IMR-90 (cell line): ENCODE results near the gene KRT39. TPM values are rescaled to one million over a fixed set of nuclear protein-coding genes. Genes with fewer than 3 reads are reported as not detected.

Experiments used
- ATAC-seq: fragments of 200-7000 bp; cut with Tn5 transposase; 2 replicates; pipeline ENCODE4 v1.9.1; 2020; ENCODE audit warnings: low read depth, mild to moderate bottlenecking, moderate library complexity
- BruUV-seq: library from RNA; stranded (reverse); fragments of 400-500 nt; replicated peaks from 2 replicates; lab custom pipeline; 2021; lab: Mats Ljungman, UMichigan
- CTCF ChIA-PET: fragments of 300-600 bp; formaldehyde crosslinking; extraction: SDS; loops from one replicate; lab custom pipeline; 2021; ENCODE audit warnings: antibody characterized with exemption; lab: Yijun Ruan, JAX
- POLR2A ChIA-PET: fragments of 300-600 bp; sonication (Branson Sonifier 250); formaldehyde crosslinking; loops from one replicate; lab custom pipeline; 2022; ENCODE audit warnings: antibody characterized with exemption; ENCODE audit not compliant: unreplicated experiment; lab: Charles Lee
- DNase-seq: peaks from one replicate; pipeline ENCODE4 v3.0.0; 2013
- H2AFZ ChIP-seq: replicated peaks from 2 replicates; pipeline ENCODE3; 2013; ENCODE audit warnings: low read length, mild to moderate bottlenecking; ENCODE audit not compliant: poor library complexity
- H2AK5ac ChIP-seq: 2 replicates; pipeline ENCODE4 v1.6.1; 2013; ENCODE audit warnings: low read depth, low read length, inconsistent platforms
- H2AK9ac ChIP-seq: replicated peaks from 2 replicates; pipeline ENCODE3; 2013; ENCODE audit warnings: mild to moderate bottlenecking, low read depth, low read length, moderate library complexity; ENCODE audit not compliant: poor library complexity
- H2BK120ac ChIP-seq: 2 replicates; pipeline ENCODE4 v1.6.1; 2013; ENCODE audit warnings: low read depth, low read length, inconsistent platforms
- H2BK15ac ChIP-seq: 3 replicates; pipeline ENCODE4 v1.6.1; 2013; ENCODE audit warnings: low read depth, low read length, inconsistent platforms
- H2BK20ac ChIP-seq: 2 replicates; pipeline ENCODE4 v1.6.1; 2013; ENCODE audit warnings: low read depth, mild to moderate bottlenecking, inconsistent platforms, low read length, moderate library complexity
- H2BK5ac ChIP-seq: 2 replicates; pipeline ENCODE4 v1.6.1; 2013; ENCODE audit warnings: mild to moderate bottlenecking, low read depth, low read length, inconsistent platforms; ENCODE audit not compliant: poor library complexity, severe bottlenecking
- H3K14ac ChIP-seq: replicated peaks from 2 replicates; pipeline ENCODE4 v1.6.1; 2013; ENCODE audit warnings: low read depth, low read length, inconsistent platforms
- H3K18ac ChIP-seq: 2 replicates; pipeline ENCODE4 v1.6.1; 2013; ENCODE audit warnings: low read depth, low read length, control low read depth
- H3K23ac ChIP-seq: 2 replicates; pipeline ENCODE4 v1.6.1; 2013; ENCODE audit warnings: low read depth, low read length, inconsistent platforms
- H3K27ac ChIP-seq: 2 replicates; pipeline ENCODE4 v1.5.1; 2013; ENCODE audit warnings: mild to moderate bottlenecking, control low read depth, low read length; ENCODE audit not compliant: insufficient read depth
- H3K27me3 ChIP-seq: 2 replicates; pipeline ENCODE4 v1.6.1; 2013; ENCODE audit warnings: low read length; ENCODE audit not compliant: control insufficient read depth, insufficient read depth
- H3K36me3 ChIP-seq: 2 replicates; pipeline ENCODE4 v1.6.1; 2013; ENCODE audit warnings: low read length, mixed read lengths; ENCODE audit not compliant: control insufficient read depth, insufficient read depth
- H3K4ac ChIP-seq: 2 replicates; pipeline ENCODE4 v1.6.1; 2013; ENCODE audit warnings: low read depth, low read length, inconsistent platforms
- H3K4me1 ChIP-seq: 2 replicates; pipeline ENCODE4 v1.6.1; 2013; ENCODE audit warnings: low read length, mixed read lengths; ENCODE audit not compliant: control insufficient read depth, insufficient read depth
- H3K4me2 ChIP-seq: 2 replicates; pipeline ENCODE4 v1.6.1; 2013; ENCODE audit warnings: low read depth, mild to moderate bottlenecking, control low read depth, low read length, moderate library complexity
- H3K4me3 ChIP-seq: 2 replicates; pipeline ENCODE4 v1.5.1; 2013; ENCODE audit warnings: low read depth, mild to moderate bottlenecking, control low read depth, low read length, moderate library complexity; ENCODE audit not compliant: insufficient read depth
- H3K56ac ChIP-seq: 2 replicates; pipeline ENCODE4 v1.6.1; 2013; ENCODE audit warnings: low read length, inconsistent platforms; ENCODE audit not compliant: insufficient read depth; ENCODE audit errors: extremely low read depth
- H3K79me1 ChIP-seq, 2 experiments: 2 replicates each; pipeline ENCODE4 v1.6.1; 2013; ENCODE audit warnings: low read length in 2 of 2, inconsistent platforms in 1 of 2, low read depth in 1 of 2
- H3K9ac ChIP-seq: 2 replicates; pipeline ENCODE4 v1.6.1; 2013; ENCODE audit warnings: low read depth, low read length, control low read depth
- H3K9me1 ChIP-seq: 2 replicates; pipeline ENCODE4 v1.6.1; 2013; ENCODE audit warnings: low read length, inconsistent platforms; ENCODE audit not compliant: insufficient read depth
- H3K9me3 ChIP-seq: 2 replicates; pipeline ENCODE4 v1.6.1; 2013; ENCODE audit warnings: low read length; ENCODE audit not compliant: control insufficient read depth, insufficient read depth
- H4K20me1 ChIP-seq: 2 replicates; pipeline ENCODE4 v1.6.1; 2013; ENCODE audit warnings: low read length, inconsistent platforms; ENCODE audit not compliant: insufficient read depth
- H4K5ac ChIP-seq: 2 replicates; pipeline ENCODE4 v1.6.1; 2013; ENCODE audit warnings: mild to moderate bottlenecking, low read depth, low read length, control low read depth
- H4K8ac ChIP-seq, 2 experiments: 2 replicates each; pipeline ENCODE4 v1.6.1; 2013; ENCODE audit warnings: low read depth in 2 of 2, low read length in 2 of 2, control low read depth in 1 of 2, inconsistent platforms in 1 of 2
- H4K91ac ChIP-seq: 2 replicates; pipeline ENCODE4 v1.6.1; 2013; ENCODE audit warnings: low read depth, low read length, inconsistent platforms; ENCODE audit not compliant: insufficient read depth
- BHLHE40 ChIP-seq: fragments of 150-350 bp; IDR thresholded peaks from 2 replicates; pipeline ENCODE4 v1.6.1; 2016; ENCODE audit warnings: mild to moderate bottlenecking, low read depth, low read length
- CHD1 ChIP-seq: IDR thresholded peaks from 2 replicates; pipeline ENCODE4 v1.6.1; 2012; ENCODE audit warnings: low read depth, low read length, improper control_type of control experiment
- FOS ChIP-seq: fragments of 150-350 bp; IDR thresholded peaks from 2 replicates; pipeline ENCODE4 v1.6.1; 2016; ENCODE audit warnings: low read depth, low read length
- MAFK ChIP-seq: IDR thresholded peaks from 2 replicates; pipeline ENCODE4 v1.6.1; 2012; ENCODE audit warnings: low read depth, low read length, improper control_type of control experiment
- MAZ ChIP-seq: IDR thresholded peaks from 2 replicates; pipeline ENCODE4 v1.6.1; 2012; ENCODE audit warnings: low read depth, mild to moderate bottlenecking, low read length, improper control_type of control experiment, moderate library complexity, borderline replicate concordance
- MXI1 ChIP-seq: IDR thresholded peaks from 2 replicates; pipeline ENCODE4 v1.6.1; 2012; ENCODE audit warnings: low read depth, mild to moderate bottlenecking, low read length, moderate library complexity, borderline replicate concordance
- POLR2A ChIP-seq: IDR thresholded peaks from 2 replicates; pipeline ENCODE4 v1.6.1; 2012; ENCODE audit warnings: mild to moderate bottlenecking, low read depth, low read length
- RAD21 ChIP-seq: IDR thresholded peaks from 2 replicates; pipeline ENCODE4 v1.6.1; 2012; ENCODE audit warnings: low read length, improper control_type of control experiment
- RCOR1 ChIP-seq: IDR thresholded peaks from 2 replicates; pipeline ENCODE4 v1.6.1; 2012; ENCODE audit warnings: mild to moderate bottlenecking, low read length, improper control_type of control experiment; ENCODE audit not compliant: insufficient replicate concordance
- RFX5 ChIP-seq: IDR thresholded peaks from 2 replicates; pipeline ENCODE4 v1.8.0; 2012; ENCODE audit warnings: low read depth, mild to moderate bottlenecking, low read length, moderate library complexity
- SMC3 ChIP-seq: fragments of 150-350 bp; IDR thresholded peaks from 2 replicates; pipeline ENCODE4 v1.6.1; 2016; ENCODE audit warnings: low read depth, mild to moderate bottlenecking, antibody characterized with exemption, low read length, moderate library complexity
- WGBS, 2 experiments: methylation state at CpG; one replicate each; pipeline versions ENCODE4 v1.1.5 to v1.1.7; 2013; ENCODE audit warnings: missing lambda C conversion rate in 2 of 2; ENCODE audit not compliant: insufficient read length in 1 of 2; ENCODE audit errors: extremely low coverage in 2 of 2; 5-methylcytosine and 5-hydroxymethylcytosine counted together
- dilution Hi-C: fragments of 300-500 bp; cut with HindIII; formaldehyde crosslinking; loops from one replicate; pipeline ENCODE4 v1.14.3; 2018; ENCODE audit warnings: low sequenced_read_pairs; ENCODE audit not compliant: unreplicated experiment
- in situ Hi-C: fragments of 300-500 bp; cut with MboI; formaldehyde crosslinking; loops from 3 replicates; pipeline ENCODE4 v1.14.3; 2019; ENCODE audit warnings: low sequenced_read_pairs, inconsistent platforms, mixed read lengths
- intact Hi-C: fragments of 100-400 bp; cut with micrococcal nuclease; formaldehyde crosslinking; loops from 2 replicates; pipeline ENCODE4 v1.10.0; 2022
- polyA plus RNA-seq, 3 experiments: library from polyadenylated mRNA; depleted of rRNA; stranded (reverse); fragments of >200 nt; gene quantifications; 2 replicates each; pipeline ENCODE4 v1.2.3, GENCODE V29; 2012; ENCODE audit warnings: low replicate concordance in 1 of 3
- total RNA-seq: library from RNA; depleted of rRNA; stranded (reverse); fragments of >200 nt; gene quantifications from 2 replicates; pipeline ENCODE4 v1.2.3, GENCODE V29; 2012
- TF ChIP-seq, protein P1 (sequence below): fragments of 150-350 bp; IDR thresholded peaks from 2 replicates; pipeline ENCODE4 v1.6.1; 2017; ENCODE audit warnings: mild to moderate bottlenecking, antibody characterized with exemption, low read length, low read depth
- TF ChIP-seq, protein P2 (sequence below): fragments of 150-350 bp; IDR thresholded peaks from 2 replicates; pipeline ENCODE4 v1.6.1; 2016; ENCODE audit warnings: low read depth, mild to moderate bottlenecking, low read length, moderate library complexity, borderline replicate concordance
- TF ChIP-seq, protein P3 (sequence below): conservative IDR thresholded peaks from 2 replicates; pipeline ENCODE4 v1.5.1; 2012; ENCODE audit warnings: mild to moderate bottlenecking, low read depth, low read length, improper control_type of control experiment

Gene KRT39
- total and polyA plus RNA-seq, 2 of the 4 experiments (the other 2 are of a cell fraction), result 0.15 TPM; not detected in 1

DNA sequence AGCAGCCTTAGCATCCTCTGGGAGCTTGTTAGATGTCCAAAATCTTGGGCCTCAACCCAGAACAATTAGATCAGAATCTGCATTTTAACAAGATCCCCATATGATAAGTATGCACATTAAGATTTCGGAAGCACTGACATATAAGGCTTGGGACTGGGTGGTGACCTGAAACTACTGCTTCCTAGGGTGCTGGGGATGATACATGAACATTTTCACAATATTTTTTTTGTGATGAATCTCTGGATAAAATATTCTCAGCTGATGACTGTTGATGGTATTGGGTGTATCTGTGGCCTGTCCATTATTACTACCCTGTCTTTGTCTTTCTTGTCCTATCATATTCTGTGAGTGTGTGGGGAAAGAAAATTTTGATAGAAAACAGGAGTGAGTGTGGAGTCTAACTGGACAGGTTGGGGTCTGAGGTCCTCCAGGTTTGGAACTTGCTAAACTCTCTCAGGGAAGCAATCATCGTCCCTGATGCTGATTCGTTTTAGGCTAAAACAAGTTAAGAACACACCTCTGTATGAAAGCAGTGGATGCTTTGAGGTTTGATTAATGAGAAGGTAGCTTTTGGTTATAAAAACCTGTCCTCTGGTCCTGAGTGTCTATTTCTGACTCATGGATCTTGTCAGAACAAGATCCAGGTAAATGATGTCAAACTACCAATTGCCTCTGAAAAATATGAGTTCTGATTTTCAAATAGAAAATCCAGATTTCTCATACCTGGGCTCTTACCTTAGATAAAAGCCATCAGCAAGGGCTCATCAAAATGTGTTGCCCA lies 52.5 kb downstream of the KRT39 start:
- dilution Hi-C loops, result no loop called here
- H3K18ac ChIP-seq, result peak overlapping the region; percentile 93; the same call in 1 of the 2 replicates
- no peaks in the 10 kb centered on the region for H3K36me3 ChIP-seq
- POLR2A ChIA-PET, result no interaction called here
- peak overlapping the region; percentile 88 to 92 for H4K8ac ChIP-seq
- peak overlapping the region; percentile 94 for H2BK120ac ChIP-seq
- H2BK20ac ChIP-seq, result peak overlapping the region; percentile 92
- peak overlapping the region; percentile 79 for H3K4ac ChIP-seq
- H4K5ac ChIP-seq, result peak overlapping the region; percentile 89; the same call in 1 of the 2 replicates
- H3K56ac ChIP-seq, result peak overlapping the region; percentile 71
- H2BK15ac ChIP-seq, result peak overlapping the region; percentile 99
- peaks cover 12% of the 10 kb centered on the region; the same call in 1 of the 2 replicates for H3K9me1 ChIP-seq
- DNase-seq (no peak), ATAC-seq (no peak)
- no peak overlapping the region for H3K4me3 ChIP-seq
- H4K91ac ChIP-seq, result peak overlapping the region; percentile 89
- H3K27ac ChIP-seq, result 0 out of 2 replicates have a peak overlapping the region, but pooled peaks have one; percentile 6
- peak overlapping the region; percentile 97 for H2AK5ac ChIP-seq
- CTCF ChIA-PET, result interaction anchor here (1.1 kb wide), 1 partner anchor 634 kb away, joined by 3 read pairs; no protein-coding TSS in a partner anchor
- no peak overlapping the region for H2AFZ ChIP-seq
- H2AK9ac ChIP-seq, result peak overlapping the region; percentile 52
- intact Hi-C loops, result no loop called here
- in situ Hi-C loops, result no loop called here
- H3K4me2 ChIP-seq, result no peak overlapping the region
- peaks cover 14% of the 10 kb centered on the region for H3K4me1 ChIP-seq
- H3K79me1 ChIP-seq, result no peaks in the 10 kb centered on the region
- peak overlapping the region; percentile 46 for H3K14ac ChIP-seq
- no peaks in the 10 kb centered on the region for H4K20me1 ChIP-seq
- H3K9ac ChIP-seq, result no peak overlapping the region
- peak overlapping the region; percentile 100 for H2BK5ac ChIP-seq
- 100% methylated on average over 1 of the region's 3 CpGs; no CpG with 5 or more reads in 1 of the 2 experiments for WGBS, 2 experiments
- no peaks in the 10 kb centered on the region for H3K27me3 ChIP-seq
- H3K9me3 ChIP-seq, result no peaks in the 10 kb centered on the region
- no TSS peak for BruUV-seq
- no peak overlapping the region; the same call in 1 of the 2 replicates for H3K23ac ChIP-seq
- TF ChIP-seq, protein P1, sequence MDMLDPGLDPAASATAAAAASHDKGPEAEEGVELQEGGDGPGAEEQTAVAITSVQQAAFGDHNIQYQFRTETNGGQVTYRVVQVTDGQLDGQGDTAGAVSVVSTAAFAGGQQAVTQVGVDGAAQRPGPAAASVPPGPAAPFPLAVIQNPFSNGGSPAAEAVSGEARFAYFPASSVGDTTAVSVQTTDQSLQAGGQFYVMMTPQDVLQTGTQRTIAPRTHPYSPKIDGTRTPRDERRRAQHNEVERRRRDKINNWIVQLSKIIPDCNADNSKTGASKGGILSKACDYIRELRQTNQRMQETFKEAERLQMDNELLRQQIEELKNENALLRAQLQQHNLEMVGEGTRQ, result no peak
- TF ChIP-seq SMC3 (no peak), MAZ (no peak), RAD21 (no peak), MAFK (no peak), RFX5 (no peak), BHLHE40 (no peak), FOS (no peak), MXI1 (no peak), RCOR1 (no peak), CHD1 (no peak), POLR2A (no peak)
- TF ChIP-seq, protein P2, sequence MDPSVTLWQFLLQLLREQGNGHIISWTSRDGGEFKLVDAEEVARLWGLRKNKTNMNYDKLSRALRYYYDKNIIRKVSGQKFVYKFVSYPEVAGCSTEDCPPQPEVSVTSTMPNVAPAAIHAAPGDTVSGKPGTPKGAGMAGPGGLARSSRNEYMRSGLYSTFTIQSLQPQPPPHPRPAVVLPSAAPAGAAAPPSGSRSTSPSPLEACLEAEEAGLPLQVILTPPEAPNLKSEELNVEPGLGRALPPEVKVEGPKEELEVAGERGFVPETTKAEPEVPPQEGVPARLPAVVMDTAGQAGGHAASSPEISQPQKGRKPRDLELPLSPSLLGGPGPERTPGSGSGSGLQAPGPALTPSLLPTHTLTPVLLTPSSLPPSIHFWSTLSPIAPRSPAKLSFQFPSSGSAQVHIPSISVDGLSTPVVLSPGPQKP, result no peak
- TF ChIP-seq, protein P3, sequence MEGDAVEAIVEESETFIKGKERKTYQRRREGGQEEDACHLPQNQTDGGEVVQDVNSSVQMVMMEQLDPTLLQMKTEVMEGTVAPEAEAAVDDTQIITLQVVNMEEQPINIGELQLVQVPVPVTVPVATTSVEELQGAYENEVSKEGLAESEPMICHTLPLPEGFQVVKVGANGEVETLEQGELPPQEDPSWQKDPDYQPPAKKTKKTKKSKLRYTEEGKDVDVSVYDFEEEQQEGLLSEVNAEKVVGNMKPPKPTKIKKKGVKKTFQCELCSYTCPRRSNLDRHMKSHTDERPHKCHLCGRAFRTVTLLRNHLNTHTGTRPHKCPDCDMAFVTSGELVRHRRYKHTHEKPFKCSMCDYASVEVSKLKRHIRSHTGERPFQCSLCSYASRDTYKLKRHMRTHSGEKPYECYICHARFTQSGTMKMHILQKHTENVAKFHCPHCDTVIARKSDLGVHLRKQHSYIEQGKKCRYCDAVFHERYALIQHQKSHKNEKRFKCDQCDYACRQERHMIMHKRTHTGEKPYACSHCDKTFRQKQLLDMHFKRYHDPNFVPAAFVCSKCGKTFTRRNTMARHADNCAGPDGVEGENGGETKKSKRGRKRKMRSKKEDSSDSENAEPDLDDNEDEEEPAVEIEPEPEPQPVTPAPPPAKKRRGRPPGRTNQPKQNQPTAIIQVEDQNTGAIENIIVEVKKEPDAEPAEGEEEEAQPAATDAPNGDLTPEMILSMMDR, result no peak
